ENCODE data around the gene HGD. TPM values are rescaled to one million over a fixed set of nuclear protein-coding genes. Genes with fewer than 3 reads are reported as not detected.
A peak's percentile ranks its signal among the peaks of the same experiment; 100 is the strongest.

HGD gene
- total and polyA plus RNA-seq, 2 donors from 2014 or later: 72.0 to 251 TPM

DNA sequence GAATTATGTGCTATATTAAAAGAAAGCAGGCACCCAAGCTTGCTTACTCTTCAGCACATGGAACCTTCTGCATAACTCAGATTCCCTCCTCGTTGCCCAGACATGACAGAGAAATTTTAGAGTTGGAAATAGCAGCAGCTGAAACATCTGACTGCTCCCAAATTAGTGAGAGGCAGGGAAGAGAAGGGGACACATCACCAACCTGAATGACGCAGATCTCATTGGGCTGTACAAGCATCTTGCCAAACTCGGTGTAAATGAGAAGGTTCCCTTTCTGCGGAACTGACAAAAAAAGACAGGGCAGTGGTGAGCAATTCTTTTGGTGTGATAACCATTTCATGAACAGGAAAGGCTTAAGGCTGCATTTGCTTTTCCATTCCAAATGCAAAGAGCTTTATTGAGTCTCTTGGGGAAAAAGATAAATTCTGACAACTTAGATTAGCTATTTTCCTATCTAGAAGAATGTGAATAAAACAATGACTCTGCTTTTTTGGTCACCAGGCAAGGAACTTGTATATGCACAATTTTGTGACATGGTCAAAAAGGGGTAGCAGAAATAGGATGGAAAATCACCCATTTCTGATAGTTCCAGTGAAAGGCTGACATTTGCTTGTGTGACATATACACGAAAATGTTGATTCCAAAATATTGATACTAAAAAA lies 35.1 kb downstream of the HGD start:
- intact Hi-C loops (cut with DNase I): no loop called here

DNA sequence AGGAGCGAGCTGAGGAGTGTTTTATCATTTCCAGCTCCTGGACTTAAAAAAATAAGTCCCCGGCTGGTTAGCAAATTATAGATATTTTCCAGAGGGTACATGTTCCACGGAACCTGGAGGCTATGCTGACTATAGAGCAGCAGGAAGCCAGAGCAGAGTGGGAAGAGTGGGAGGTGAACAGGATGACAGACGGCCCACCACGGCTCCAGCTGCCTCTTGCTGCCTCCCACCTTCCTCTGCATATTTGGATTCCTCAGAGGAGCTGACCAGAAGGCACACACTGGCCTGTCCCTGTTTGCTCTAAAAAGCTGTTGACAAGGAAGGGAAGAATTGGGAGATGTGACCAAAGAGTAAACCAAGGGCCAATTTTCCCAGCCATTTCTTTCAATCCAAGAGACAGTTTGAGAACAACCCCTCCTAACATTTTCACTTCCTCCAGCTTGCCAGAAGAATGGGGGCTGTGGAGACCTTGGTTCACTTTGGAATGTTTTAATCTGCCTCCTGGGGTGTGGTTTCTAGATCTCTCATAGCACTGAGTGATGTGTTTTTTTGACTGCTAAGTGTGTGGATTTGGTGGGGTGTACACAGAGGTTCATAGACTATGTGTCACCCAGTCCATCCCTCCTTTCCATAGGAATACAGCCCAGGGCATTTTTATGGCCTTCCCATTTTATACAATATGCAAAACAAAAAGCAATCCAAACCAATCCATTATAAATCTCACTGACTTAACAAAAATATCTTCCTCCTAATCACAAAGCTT lies 36.8 kb downstream of the HGD start:
- H3K9me3 ChIP-seq (ENCODE audit: control insufficient read depth in 2 of 3, insufficient read depth in 1 of 3, low read length in 3 of 3): no peaks in the 10 kb centered on the region
- H3K4me3 ChIP-seq (ENCODE audit: low read length in 3 of 3): no peak overlapping the region
- intact Hi-C loops (cut with DNase I): no loop called here
- H3K9ac ChIP-seq (ENCODE audit: low read length in 3 of 3): no peak overlapping the region
- H3K4me1 ChIP-seq (ENCODE audit: control insufficient read depth in 2 of 3, insufficient read depth in 2 of 3, low read depth in 1 of 3, low read length in 3 of 3): peaks cover 0 to 9% (median 6%) of the 10 kb centered on the region in 3 donors
- DNase-seq (peak in 1 of 5 donors; percentile 29), FAIRE-seq (no peak)
- no peaks in the 10 kb centered on the region for H3K27me3 ChIP-seq (ENCODE audit: control insufficient read depth, insufficient read depth, low read length)
- peaks cover 0 to 32% (median 0%) of the 10 kb centered on the region in 3 donors for H3K36me3 ChIP-seq (ENCODE audit: control insufficient read depth in 2 of 3, insufficient read depth in 3 of 3, low read length in 3 of 3)
- no peak for TF ChIP-seq CTCF (IDR thresholded peaks at IDR 0.05; ENCODE audit: borderline replicate concordance, extremely low read depth, insufficient read depth)
- peak overlapping the region in 1 of 2 donors; percentile 44 for H3K27ac ChIP-seq (ENCODE audit: low read depth in 2 of 2, low read length in 2 of 2)

More for the DNA sequence above, 35.1 kb downstream of the HGD start:
- Histone ChIP-seq H3K9me3 (ENCODE audit: control insufficient read depth in 2 of 3, insufficient read depth in 1 of 3, low read length in 3 of 3) (no peaks in the 10 kb centered on the region), H3K4me1 (ENCODE audit: control insufficient read depth in 2 of 3, insufficient read depth in 2 of 3, low read depth in 1 of 3, low read length in 3 of 3) (peaks cover 0 to 13% (median 6%) of the 10 kb centered on the region in 3 donors), H3K4me3 (ENCODE audit: low read length in 3 of 3) (no peak overlapping the region), H3K36me3 (ENCODE audit: control insufficient read depth in 2 of 3, insufficient read depth in 3 of 3, low read length in 3 of 3) (peaks cover 0 to 36% (median 0%) of the 10 kb centered on the region in 3 donors), H3K27me3 (ENCODE audit: control insufficient read depth, insufficient read depth, low read length) (no peaks in the 10 kb centered on the region), H3K27ac (ENCODE audit: low read depth in 2 of 2, low read length in 2 of 2) (no peak overlapping the region), H3K9ac (ENCODE audit: low read length in 3 of 3) (no peak overlapping the region)
- FAIRE-seq (no peak), DNase-seq (no peak)
- TF ChIP-seq CTCF (IDR thresholded peaks at IDR 0.05; ENCODE audit: borderline replicate concordance, extremely low read depth, insufficient read depth): no peak

DNA sequence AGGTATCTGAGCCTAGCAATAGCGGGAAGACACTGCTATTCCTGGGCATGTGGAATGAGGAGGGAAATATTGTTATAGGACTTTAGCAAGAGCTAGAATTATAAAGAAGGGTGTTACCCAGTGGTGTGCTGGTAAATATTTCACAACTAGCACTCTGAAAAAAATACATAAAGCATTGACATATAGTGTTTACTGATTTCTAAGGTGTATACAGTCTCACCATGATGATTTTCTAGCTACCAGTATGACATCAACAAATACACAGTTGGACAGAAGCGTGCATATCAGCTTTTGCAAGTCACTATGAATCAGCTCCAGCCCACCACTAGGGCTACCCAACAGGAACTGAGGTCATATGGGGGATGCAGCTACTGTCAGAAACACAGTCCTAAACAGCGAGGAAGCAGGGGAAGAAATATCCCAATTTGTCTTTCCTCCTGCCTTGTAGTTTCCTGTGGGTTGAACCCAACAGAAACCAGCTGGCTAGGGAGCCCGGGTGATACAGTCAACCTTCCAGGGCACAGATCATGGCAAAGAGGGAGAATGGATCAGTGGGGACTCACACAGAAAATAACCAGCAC lies 39.6 kb downstream of the HGD start:
- no peak for TF ChIP-seq CTCF (IDR thresholded peaks at IDR 0.05; ENCODE audit: borderline replicate concordance, extremely low read depth, insufficient read depth)
- Histone ChIP-seq H3K9me3 (ENCODE audit: control insufficient read depth in 2 of 3, insufficient read depth in 1 of 3, low read length in 3 of 3) (no peaks in the 10 kb centered on the region), H3K27me3 (ENCODE audit: control insufficient read depth, insufficient read depth, low read length) (no peaks in the 10 kb centered on the region), H3K4me3 (ENCODE audit: low read length in 3 of 3) (no peak overlapping the region), H3K36me3 (ENCODE audit: control insufficient read depth in 2 of 3, insufficient read depth in 3 of 3, low read length in 3 of 3) (peaks cover 0 to 30% (median 3%) of the 10 kb centered on the region in 3 donors), H3K9ac (ENCODE audit: low read length in 3 of 3) (no peak overlapping the region), H3K4me1 (ENCODE audit: control insufficient read depth in 2 of 3, insufficient read depth in 2 of 3, low read depth in 1 of 3, low read length in 3 of 3) (peaks cover 0 to 3% (median 0%) of the 10 kb centered on the region in 3 donors), H3K27ac (ENCODE audit: low read depth in 2 of 2, low read length in 2 of 2) (peak overlapping the region; percentile 18 to 25)
- intact Hi-C loops (cut with DNase I): no loop called here
- DNase-seq (no peak), FAIRE-seq (no peak)
